ENCODE results near the gene MEGF11. TPM values are rescaled to one million over a fixed set of nuclear protein-coding genes. Genes with fewer than 3 reads are reported as not detected.

The MEGF11 gene
- polyA plus RNA-seq, 3 donors = not detected

DNA sequence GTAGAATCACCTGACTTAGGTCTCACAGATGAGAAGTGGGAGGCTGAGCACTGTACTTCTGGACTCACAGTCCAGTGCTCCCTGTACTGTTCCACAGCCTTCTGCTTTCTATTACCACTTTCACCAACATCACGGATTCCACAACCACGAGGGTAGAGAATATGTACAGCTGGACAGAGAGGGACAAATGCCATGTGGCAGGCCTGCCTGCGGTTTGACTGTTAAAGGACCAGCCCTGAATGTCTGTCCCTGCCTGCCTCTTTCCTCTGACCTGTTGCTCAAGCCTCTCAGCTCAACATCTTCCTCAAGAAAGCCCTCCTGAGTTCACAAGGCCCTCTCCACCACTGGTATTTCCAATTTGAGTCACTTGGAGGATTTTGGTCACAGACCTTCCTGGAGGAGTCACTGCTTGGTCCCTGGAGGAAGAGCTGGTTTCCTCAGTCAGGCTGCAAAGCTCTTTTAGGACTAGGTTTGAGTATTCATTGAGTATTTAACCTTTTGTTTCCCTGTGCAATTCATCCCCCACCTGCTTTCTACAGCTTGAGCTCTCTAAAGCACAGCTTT, 335.1 kb downstream of the MEGF11 start:
- Histone ChIP-seq H3K27ac (ENCODE audit: low read depth in 1 of 2, low read length in 2 of 2) (no peak overlapping the region), H3K4me2 (replicated peaks; ENCODE audit: extremely low read depth, low read length, poor library complexity, severe bottlenecking) (no peak overlapping the region), H3K27me3 (ENCODE audit: control insufficient read depth in 2 of 2, insufficient read depth in 2 of 2, low read length in 2 of 2) (no peaks in the 10 kb centered on the region), H3K4me3 (replicated peaks in 1 of 3; ENCODE audit: low read depth in 2 of 3, low read length in 3 of 3) (no peak overlapping the region), H2AFZ (ENCODE audit: insufficient read depth, low read depth, low read length, poor library complexity, severe bottlenecking) (no peak overlapping the region), H3K79me2 (ENCODE audit: insufficient read depth, low read length) (no peaks in the 10 kb centered on the region), H3K9me3 (replicated peaks in 1 of 2; ENCODE audit: control insufficient read depth in 1 of 2, insufficient read depth in 1 of 2, low read length in 2 of 2) (no peaks in the 10 kb centered on the region), H3K36me3 (replicated peaks in 1 of 2; ENCODE audit: control insufficient read depth in 1 of 2, insufficient read depth in 2 of 2, low read length in 2 of 2) (no peaks in the 10 kb centered on the region), H3K4me1 (ENCODE audit: control insufficient read depth in 1 of 2, insufficient read depth in 2 of 2, low read length in 2 of 2) (no peaks in the 10 kb centered on the region), H4K20me1 (ENCODE audit: insufficient read depth, low read length) (no peaks in the 10 kb centered on the region), H3K9ac (ENCODE audit: insufficient read depth, low read length, poor library complexity, severe bottlenecking) (no peak overlapping the region)
- DNase-seq = no peak
- no peaks in the 10 kb centered on the region for H3K9me3 Mint-ChIP-seq
- intact Hi-C loops (cut with micrococcal nuclease) = no loop called here
- H3K4me1 Mint-ChIP-seq = no peaks in the 10 kb centered on the region
- WGBS (ENCODE audit: insufficient coverage) = 100% methylated on average over 1 of the region's 3 CpGs
- peak overlapping the region in 2 of 7 donors; percentile 31 to 63 for H3K27ac Mint-ChIP-seq
- H3K36me3 Mint-ChIP-seq = peaks cover 0 to 2% of the 10 kb centered on the region in 2 donors
- H3K27me3 Mint-ChIP-seq (ENCODE audit: low read depth in 3 of 3) = peaks cover 1 to 4% (median 2%) of the 10 kb centered on the region in 3 donors
- no peak overlapping the region for H3K4me3 Mint-ChIP-seq
- TF ChIP-seq, protein P1, sequence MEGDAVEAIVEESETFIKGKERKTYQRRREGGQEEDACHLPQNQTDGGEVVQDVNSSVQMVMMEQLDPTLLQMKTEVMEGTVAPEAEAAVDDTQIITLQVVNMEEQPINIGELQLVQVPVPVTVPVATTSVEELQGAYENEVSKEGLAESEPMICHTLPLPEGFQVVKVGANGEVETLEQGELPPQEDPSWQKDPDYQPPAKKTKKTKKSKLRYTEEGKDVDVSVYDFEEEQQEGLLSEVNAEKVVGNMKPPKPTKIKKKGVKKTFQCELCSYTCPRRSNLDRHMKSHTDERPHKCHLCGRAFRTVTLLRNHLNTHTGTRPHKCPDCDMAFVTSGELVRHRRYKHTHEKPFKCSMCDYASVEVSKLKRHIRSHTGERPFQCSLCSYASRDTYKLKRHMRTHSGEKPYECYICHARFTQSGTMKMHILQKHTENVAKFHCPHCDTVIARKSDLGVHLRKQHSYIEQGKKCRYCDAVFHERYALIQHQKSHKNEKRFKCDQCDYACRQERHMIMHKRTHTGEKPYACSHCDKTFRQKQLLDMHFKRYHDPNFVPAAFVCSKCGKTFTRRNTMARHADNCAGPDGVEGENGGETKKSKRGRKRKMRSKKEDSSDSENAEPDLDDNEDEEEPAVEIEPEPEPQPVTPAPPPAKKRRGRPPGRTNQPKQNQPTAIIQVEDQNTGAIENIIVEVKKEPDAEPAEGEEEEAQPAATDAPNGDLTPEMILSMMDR (IDR thresholded peaks at IDR 0.05) = no peak

DNA sequence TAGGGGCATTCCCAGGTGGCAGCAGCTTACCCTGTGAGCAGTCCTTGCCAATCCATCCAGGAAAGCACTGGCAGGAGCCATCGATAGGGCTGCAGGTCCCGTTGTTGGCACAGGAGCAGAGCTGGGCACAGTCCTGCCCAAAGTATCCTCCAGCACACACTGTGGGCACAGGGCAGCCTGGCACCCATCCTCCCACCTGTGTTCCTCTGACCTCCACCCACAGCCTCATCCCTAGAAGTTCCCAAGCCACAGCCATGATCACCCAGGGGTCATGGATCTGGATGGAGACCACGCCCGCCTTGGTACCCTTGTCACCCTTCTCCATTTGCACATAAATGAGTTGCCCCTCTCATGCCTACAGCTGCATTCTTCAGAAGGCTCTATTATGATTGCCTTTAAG, 335.6 kb downstream of the MEGF11 start:
- H3K4me1 ChIP-seq (ENCODE audit: control insufficient read depth in 1 of 2, insufficient read depth in 2 of 2, low read length in 2 of 2) = no peaks in the 10 kb centered on the region
- intact Hi-C loops (cut with micrococcal nuclease) = no loop called here
- WGBS (ENCODE audit: insufficient coverage) = 100% methylated on average over 3 of the region's 4 CpGs

More for the DNA sequence above, 335.6 kb downstream of the MEGF11 start:
- Histone ChIP-seq H3K79me2 (ENCODE audit: insufficient read depth, low read length) (no peaks in the 10 kb centered on the region), H2AFZ (ENCODE audit: insufficient read depth, low read depth, low read length, poor library complexity, severe bottlenecking) (no peak overlapping the region), H3K27ac (ENCODE audit: low read depth in 1 of 2, low read length in 2 of 2) (no peak overlapping the region), H3K4me2 (replicated peaks; ENCODE audit: extremely low read depth, low read length, poor library complexity, severe bottlenecking) (no peak overlapping the region), H3K9ac (ENCODE audit: insufficient read depth, low read length, poor library complexity, severe bottlenecking) (no peak overlapping the region), H3K4me3 (replicated peaks in 1 of 3; ENCODE audit: low read depth in 2 of 3, low read length in 3 of 3) (no peak overlapping the region), H3K36me3 (replicated peaks in 1 of 2; ENCODE audit: control insufficient read depth in 1 of 2, insufficient read depth in 2 of 2, low read length in 2 of 2) (no peaks in the 10 kb centered on the region), H3K9me3 (replicated peaks in 1 of 2; ENCODE audit: control insufficient read depth in 1 of 2, insufficient read depth in 1 of 2, low read length in 2 of 2) (no peaks in the 10 kb centered on the region), H4K20me1 (ENCODE audit: insufficient read depth, low read length) (no peaks in the 10 kb centered on the region), H3K27me3 (ENCODE audit: control insufficient read depth in 2 of 2, insufficient read depth in 2 of 2, low read length in 2 of 2) (no peaks in the 10 kb centered on the region)
- Mint-ChIP-seq H3K9me3 (no peaks in the 10 kb centered on the region), H3K4me1 (no peaks in the 10 kb centered on the region), H3K4me3 (no peak overlapping the region), H3K36me3 (peaks cover 2 to 3% of the 10 kb centered on the region in 2 donors), H3K27me3 (ENCODE audit: low read depth in 3 of 3) (peaks cover 1 to 4% (median 2%) of the 10 kb centered on the region in 3 donors), H3K27ac (no peak overlapping the region)
- no peak for DNase-seq
- TF ChIP-seq, protein P1 (IDR thresholded peaks at IDR 0.05) = no peak
